Suprapubic skin (tissue), 4 donors: ENCODE results near the gene CHRM4. TPM values are rescaled to one million over a fixed set of nuclear protein-coding genes. Genes with fewer than 3 reads are reported as not detected.
A peak's percentile ranks its signal among the peaks of the same experiment; 100 is the strongest.
"Not testable (repeated sequence)": the region's sequence is repeated elsewhere in the genome, so short reads cannot be mapped to it uniquely, and the experiment has no call there.

ENCODE experiments used
- DNase-seq, 2 donors: peaks; one replicate each; pipeline ENCODE4 v3.0.0-alpha.2; 2019; ENCODE audit warnings: low spot score in 2 of 2
- H3K27ac ChIP-seq: fragments of 200-600 bp; sonication (generic); one replicate; pipeline ENCODE4 v1.5.1; 2019
- H3K27me3 ChIP-seq: fragments of 200-600 bp; sonication (generic); one replicate; pipeline ENCODE4 v1.5.1; 2019
- H3K36me3 ChIP-seq: fragments of 200-600 bp; sonication (generic); one replicate; pipeline ENCODE4 v1.5.1; 2019
- H3K4me1 ChIP-seq: fragments of 200-600 bp; sonication (generic); one replicate; pipeline ENCODE4 v1.5.1; 2019
- H3K4me3 ChIP-seq: fragments of 200-600 bp; sonication (generic); one replicate; pipeline ENCODE4 v1.5.1; 2019; ENCODE audit warnings: mild to moderate bottlenecking
- H3K9me3 ChIP-seq: fragments of 200-600 bp; sonication (generic); one replicate; pipeline ENCODE4 v1.5.1; 2019
- EP300 ChIP-seq: sonication (generic); formaldehyde crosslinking; IDR thresholded peaks from one replicate; pipeline ENCODE4 v1.6.1; 2017; ENCODE audit warnings: antibody characterized with exemption
- POLR2A ChIP-seq, 2 donors: fragments of 450-650 bp; IDR thresholded peaks; one replicate each; pipeline ENCODE4 v1.6.1; 2017; ENCODE audit warnings: antibody characterized with exemption in 2 of 2, mild to moderate bottlenecking in 2 of 2, moderate library complexity in 2 of 2
- POLR2AphosphoS5 ChIP-seq, 3 donors: sonication (generic); formaldehyde crosslinking; IDR thresholded peaks; one replicate each; pipeline ENCODE4 v1.6.1; 2017; ENCODE audit warnings: antibody characterized with exemption in 3 of 3
- WGBS: methylation state at CpG from one replicate; pipeline ENCODE4 v1.1.5; 2018; 5-methylcytosine and 5-hydroxymethylcytosine counted together
- total RNA-seq, 4 donors: library from RNA; depleted of rRNA; stranded (reverse); fragments of >200 nt; gene quantifications; one replicate each; pipeline ENCODE4 v1.1.0, GENCODE V29; 2016
- TF ChIP-seq, protein P1 (sequence below), 2 donors: fragments of 200-600 bp in 1 of 2; fragments of 450-650 bp in 1 of 2; sonication (generic) in 1 of 2; IDR thresholded peaks; one replicate each; pipeline ENCODE4 v1.5.1; 2016 to 2019; ENCODE audit warnings: antibody characterized with exemption in 2 of 2, mild to moderate bottlenecking in 1 of 2, moderate library complexity in 1 of 2

The CHRM4 gene
- total RNA-seq, 4 donors from 2014 or later = 0.80 to 3.0 (median 2.6) TPM

DNA sequence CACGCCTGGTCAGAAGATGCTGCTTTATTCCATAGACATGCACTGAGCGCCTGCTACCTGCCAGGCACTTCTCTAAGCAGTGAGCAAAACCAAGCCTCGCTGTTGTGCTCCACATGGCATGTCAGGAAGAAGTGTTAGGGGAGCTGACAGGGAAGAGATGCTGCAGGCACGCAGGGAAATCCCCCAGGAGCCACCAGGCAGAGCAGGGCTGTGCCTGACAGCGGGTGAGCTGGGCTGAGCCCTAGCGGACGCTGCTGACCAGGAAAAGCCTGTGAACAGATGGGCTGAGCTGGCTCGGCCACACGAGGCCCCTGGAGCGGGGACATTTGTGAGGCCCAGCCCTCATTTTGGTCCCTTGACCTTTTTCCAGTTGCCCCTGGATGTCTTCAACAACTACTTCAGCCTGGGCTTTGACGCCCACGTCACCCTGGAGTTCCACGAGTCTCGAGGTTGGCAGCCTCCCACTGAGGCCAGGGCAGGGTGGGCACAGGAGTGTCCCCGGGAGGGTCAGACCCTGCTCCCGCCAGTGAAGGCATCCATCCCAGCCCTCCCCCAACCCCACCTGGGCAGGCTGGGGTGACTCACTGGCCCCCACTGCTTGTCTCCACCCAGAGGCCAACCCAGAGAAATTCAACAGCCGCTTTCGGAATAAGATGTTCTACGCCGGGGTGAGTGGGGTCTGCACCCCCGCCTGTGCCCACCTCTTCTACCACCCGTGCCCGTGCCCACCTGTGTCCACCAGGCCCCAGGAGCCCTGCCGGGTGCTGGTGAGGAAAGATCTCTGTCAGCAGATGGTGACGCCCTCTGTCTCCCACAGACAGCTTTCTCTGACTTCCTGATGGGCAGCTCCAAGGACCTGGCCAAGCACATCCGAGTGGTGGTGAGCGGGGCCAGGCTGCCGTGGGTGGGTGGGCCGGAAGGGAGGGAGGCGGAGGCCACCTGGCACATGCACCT lies 17.5 kb downstream of the CHRM4 start:
- TF ChIP-seq, protein P1, sequence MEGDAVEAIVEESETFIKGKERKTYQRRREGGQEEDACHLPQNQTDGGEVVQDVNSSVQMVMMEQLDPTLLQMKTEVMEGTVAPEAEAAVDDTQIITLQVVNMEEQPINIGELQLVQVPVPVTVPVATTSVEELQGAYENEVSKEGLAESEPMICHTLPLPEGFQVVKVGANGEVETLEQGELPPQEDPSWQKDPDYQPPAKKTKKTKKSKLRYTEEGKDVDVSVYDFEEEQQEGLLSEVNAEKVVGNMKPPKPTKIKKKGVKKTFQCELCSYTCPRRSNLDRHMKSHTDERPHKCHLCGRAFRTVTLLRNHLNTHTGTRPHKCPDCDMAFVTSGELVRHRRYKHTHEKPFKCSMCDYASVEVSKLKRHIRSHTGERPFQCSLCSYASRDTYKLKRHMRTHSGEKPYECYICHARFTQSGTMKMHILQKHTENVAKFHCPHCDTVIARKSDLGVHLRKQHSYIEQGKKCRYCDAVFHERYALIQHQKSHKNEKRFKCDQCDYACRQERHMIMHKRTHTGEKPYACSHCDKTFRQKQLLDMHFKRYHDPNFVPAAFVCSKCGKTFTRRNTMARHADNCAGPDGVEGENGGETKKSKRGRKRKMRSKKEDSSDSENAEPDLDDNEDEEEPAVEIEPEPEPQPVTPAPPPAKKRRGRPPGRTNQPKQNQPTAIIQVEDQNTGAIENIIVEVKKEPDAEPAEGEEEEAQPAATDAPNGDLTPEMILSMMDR (IDR thresholded peaks at IDR 0.05) = no peak
- TF ChIP-seq POLR2AphosphoS5 (IDR thresholded peaks at IDR 0.05) (no peak), POLR2A (IDR thresholded peaks at IDR 0.05) (no peak), EP300 (no peak)
- Histone ChIP-seq H3K27me3 (no peaks in the 10 kb centered on the region), H3K9me3 (no peaks in the 10 kb centered on the region), H3K27ac (no peak overlapping the region), H3K4me1 (no peaks in the 10 kb centered on the region), H3K36me3 (peaks cover 91% of the 10 kb centered on the region), H3K4me3 (no peak overlapping the region)
- WGBS = 85% methylated on average over 29 of the region's 30 CpGs
- no peak for DNase-seq

DNA sequence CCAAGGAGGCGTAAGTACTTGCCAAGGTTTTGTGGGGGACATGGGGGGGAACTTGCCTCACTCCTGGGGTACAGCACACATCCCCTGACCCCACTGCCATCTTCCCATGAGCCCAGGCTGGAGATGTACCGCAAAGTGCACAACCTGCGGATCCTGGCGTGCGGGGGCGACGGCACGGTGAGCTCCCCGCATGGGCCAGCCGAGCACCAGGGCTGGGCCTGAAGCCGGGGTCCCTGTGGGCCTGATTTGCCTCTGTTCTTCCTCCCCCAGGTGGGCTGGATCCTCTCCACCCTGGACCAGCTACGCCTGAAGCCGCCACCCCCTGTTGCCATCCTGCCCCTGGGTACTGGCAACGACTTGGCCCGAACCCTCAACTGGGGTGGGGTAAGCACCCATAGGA lies 19.1 kb downstream of the CHRM4 start:
- not testable (repeated sequence) for H3K4me3 ChIP-seq, H3K4me1 ChIP-seq, H3K27ac ChIP-seq, H3K27me3 ChIP-seq, H3K9me3 ChIP-seq, DNase-seq
- 93% methylated on average over 6 of the region's 15 CpGs for WGBS
- peaks cover 88% of the 10 kb centered on the region for H3K36me3 ChIP-seq

DNA sequence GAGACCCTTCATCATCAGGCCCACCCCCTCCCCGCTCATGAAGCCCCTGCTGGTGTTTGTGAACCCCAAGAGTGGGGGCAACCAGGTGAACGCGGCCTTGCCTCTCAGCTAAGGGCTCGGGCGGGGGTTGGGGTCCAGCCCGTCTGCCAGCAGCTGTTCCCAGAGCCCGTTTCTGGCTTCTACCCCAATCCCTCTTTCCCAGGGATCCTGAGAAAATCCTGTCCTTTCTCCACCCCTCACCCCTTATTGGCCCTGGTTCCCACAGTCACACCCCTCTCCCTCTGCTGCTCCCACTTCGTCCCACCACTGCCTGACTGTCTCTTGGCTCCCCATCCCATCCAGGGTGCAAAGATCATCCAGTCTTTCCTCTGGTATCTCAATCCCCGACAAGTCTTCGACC lies 19.5 kb downstream of the CHRM4 start:
- Histone ChIP-seq H3K4me1 (peaks cover 8% of the 10 kb centered on the region), H3K4me3 (no peak overlapping the region), H3K9me3 (no peaks in the 10 kb centered on the region), H3K27ac (no peak overlapping the region), H3K36me3 (peaks cover 84% of the 10 kb centered on the region), H3K27me3 (no peaks in the 10 kb centered on the region)
- no peak for DNase-seq
- TF ChIP-seq EP300 (no peak), POLR2AphosphoS5 (IDR thresholded peaks at IDR 0.05) (no peak), POLR2A (IDR thresholded peaks at IDR 0.05) (no peak)
- TF ChIP-seq, protein P1 (IDR thresholded peaks at IDR 0.05) = no peak
- WGBS = 91% methylated on average over 8 of the region's 10 CpGs

DNA sequence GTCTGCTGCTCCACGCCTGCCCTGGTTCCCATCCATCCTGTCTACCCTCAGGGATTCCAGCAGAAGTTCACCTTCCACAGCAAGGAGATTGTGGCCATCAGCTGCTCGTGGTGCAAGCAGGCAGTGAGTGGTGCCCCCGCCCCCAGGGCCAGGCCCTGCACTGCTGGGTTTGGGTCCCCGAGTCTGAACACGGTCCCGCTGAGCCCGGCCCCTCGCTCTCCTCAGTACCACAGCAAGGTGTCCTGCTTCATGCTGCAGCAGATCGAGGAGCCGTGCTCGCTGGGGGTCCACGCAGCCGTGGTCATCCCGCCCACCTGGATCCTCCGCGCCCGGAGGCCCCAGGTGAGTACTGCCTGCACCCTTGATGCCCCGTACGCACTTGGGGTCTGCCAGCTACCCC lies 20.3 kb downstream of the CHRM4 start:
- not testable (repeated sequence) for H3K27ac ChIP-seq, DNase-seq, H3K9me3 ChIP-seq, H3K27me3 ChIP-seq, H3K4me3 ChIP-seq
- 100% methylated on average over 5 of the region's 19 CpGs for WGBS
- Histone ChIP-seq H3K36me3 (peaks cover 82% of the 10 kb centered on the region), H3K4me1 (peaks cover 13% of the 10 kb centered on the region)

DNA sequence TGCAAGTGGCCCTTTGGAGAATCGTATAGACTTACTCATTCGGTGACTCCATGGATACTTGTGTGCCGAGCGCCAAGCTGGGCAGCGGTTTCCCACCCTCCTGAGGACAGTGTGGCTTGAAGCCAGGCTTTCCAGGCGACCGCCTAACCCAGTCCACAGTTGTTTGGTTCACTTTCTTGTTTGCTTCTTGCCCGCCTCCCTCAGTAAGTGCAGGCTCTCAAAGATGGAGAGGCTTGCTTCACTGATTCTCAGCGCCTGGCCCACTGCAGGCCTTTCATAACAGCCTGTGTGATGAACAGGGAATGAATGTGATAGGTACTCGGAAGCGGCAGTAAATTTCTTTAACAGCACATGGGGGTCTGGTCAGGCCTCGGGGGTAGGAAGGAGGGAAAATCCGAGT lies 21.3 kb downstream of the CHRM4 start:
- H3K4me3 ChIP-seq = no peak overlapping the region
- no peaks in the 10 kb centered on the region for H3K9me3 ChIP-seq
- peaks cover 13% of the 10 kb centered on the region for H3K4me1 ChIP-seq
- no peak for TF ChIP-seq POLR2A (IDR thresholded peaks at IDR 0.05)
- no peak for TF ChIP-seq EP300
- TF ChIP-seq POLR2AphosphoS5 (IDR thresholded peaks at IDR 0.05) = no peak
- TF ChIP-seq, protein P1 (IDR thresholded peaks at IDR 0.05) = no peak
- WGBS = 88% methylated on average over 11 of the region's 13 CpGs
- no peak for DNase-seq
- no peaks in the 10 kb centered on the region for H3K27me3 ChIP-seq
- no peak overlapping the region for H3K27ac ChIP-seq
- H3K36me3 ChIP-seq = peaks cover 73% of the 10 kb centered on the region

DNA sequence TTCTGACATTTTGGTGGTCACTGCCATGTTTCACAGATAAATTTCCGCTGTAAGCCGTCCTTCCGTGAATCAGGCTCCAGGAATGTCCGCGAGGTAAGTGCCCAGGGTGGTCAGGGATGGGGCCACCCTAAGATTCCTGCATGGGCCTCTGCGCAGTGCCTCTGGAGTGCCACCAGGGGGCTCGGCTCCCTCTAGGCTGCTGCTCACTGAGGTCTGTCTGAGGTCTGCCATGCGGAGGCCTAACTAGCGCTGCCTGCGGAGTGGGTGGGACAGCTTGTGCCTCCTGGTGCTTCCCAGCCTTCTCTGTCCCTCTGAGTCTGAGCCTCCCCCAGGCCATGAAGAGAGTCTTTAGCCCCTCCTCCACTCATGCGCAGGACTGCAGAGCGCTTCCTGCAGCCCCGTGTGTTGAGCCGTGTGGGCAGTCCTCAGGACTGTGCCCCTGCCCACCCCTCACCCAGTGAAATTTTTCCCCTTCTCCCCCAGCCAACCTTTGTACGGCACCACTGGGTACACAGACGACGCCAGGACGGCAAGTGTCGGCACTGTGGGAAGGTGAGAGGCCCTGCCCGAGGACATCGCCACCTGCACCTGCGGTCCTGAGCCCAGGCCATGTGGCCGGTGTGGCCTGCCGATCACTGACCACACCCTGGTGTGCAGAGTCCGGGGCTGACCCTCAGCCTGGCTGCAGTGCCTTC lies 22.0 kb downstream of the CHRM4 start:
- TF ChIP-seq, protein P1 (IDR thresholded peaks at IDR 0.05) = peak; percentile 30 to 91
- no peak for TF ChIP-seq POLR2A (IDR thresholded peaks at IDR 0.05)
- DNase-seq = no peak
- H3K27ac ChIP-seq = no peak overlapping the region
- peaks cover 67% of the 10 kb centered on the region for H3K36me3 ChIP-seq
- H3K9me3 ChIP-seq = no peaks in the 10 kb centered on the region
- H3K4me3 ChIP-seq = no peak overlapping the region
- peaks cover 18% of the 10 kb centered on the region for H3K4me1 ChIP-seq
- WGBS = 75% methylated on average over 20 of the region's 25 CpGs
- no peaks in the 10 kb centered on the region for H3K27me3 ChIP-seq
